T-helper 1 cell treated with Interleukin-12 subunit alpha and Interleukin-12 subunit beta and Interleukin-4 antibody, amounts not matched to agents 30 μg/mL and 1 μg/mL, for 36 hours (primary cell): ENCODE results near the gene DCDC2B.
A peak's percentile ranks its signal among the peaks of the same experiment; 100 is the strongest.

Experiments
- H3K27ac Mint-ChIP-seq: one replicate; pipeline ENCODE4 v1.8.0; 2021; ENCODE audit warnings: mild to moderate bottlenecking, mixed read lengths
- H3K27me3 Mint-ChIP-seq: one replicate; pipeline ENCODE4 v1.8.0; 2021; ENCODE audit warnings: low read depth, mixed read lengths
- H3K36me3 Mint-ChIP-seq: one replicate; pipeline ENCODE4 v1.8.0; 2021; ENCODE audit warnings: low read depth, mixed read lengths
- H3K4me1 Mint-ChIP-seq: one replicate; pipeline ENCODE4 v1.8.0; 2021; ENCODE audit warnings: low read depth, mixed read lengths
- H3K4me3 Mint-ChIP-seq: one replicate; pipeline ENCODE4 v1.8.0; 2021; ENCODE audit warnings: mild to moderate bottlenecking, moderate library complexity, mixed read lengths
- H3K9me3 Mint-ChIP-seq: one replicate; pipeline ENCODE4 v1.8.0; 2021; ENCODE audit warnings: mixed read lengths

DCDC2B gene

DNA sequence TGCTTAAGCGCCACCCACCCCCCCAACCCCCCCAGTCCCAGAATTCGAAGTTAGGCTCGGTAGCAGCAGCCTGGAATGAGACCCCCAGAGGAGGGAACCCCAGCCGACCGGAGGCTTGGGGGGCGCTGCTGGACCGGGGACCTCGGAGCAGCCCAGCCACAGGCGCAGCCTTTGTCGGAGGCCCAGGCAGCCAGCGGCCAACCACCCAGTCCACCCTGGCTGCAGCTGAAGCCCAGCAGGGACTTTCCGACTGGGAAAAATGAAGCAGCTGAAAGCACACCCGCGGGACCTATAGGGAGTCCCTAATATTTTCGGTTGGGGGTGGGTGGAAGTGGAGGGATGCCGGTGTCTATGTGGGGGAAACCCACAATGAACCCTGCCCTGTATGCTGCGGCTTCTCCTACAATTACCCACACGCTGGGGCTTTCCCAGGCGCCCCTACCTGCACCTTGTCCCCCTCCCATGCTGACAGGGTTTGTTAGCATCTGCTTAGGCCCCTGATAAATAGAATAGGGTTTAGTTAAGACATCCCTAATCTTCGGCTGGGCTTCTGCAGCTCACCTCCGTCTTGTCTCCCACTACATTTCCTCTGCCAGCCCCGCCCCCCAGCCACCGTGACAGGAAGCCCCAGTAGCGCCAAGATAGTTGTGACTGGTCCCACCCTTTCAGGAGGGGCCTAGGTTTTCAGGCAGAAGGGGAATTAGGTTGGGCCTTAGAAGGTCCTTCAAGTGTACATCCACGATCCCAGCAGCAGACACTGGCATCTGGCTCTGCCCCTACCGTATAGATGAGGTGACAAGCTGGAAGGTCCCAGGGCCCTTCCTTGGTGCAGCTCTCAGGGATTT is 7.7 kb upstream of the DCDC2B start:
- peak overlapping the region; percentile 78 for H3K27ac Mint-ChIP-seq
- no peaks in the 10 kb centered on the region for H3K9me3 Mint-ChIP-seq
- peak overlapping the region; percentile 83 for H3K4me3 Mint-ChIP-seq
- H3K27me3 Mint-ChIP-seq: no peaks in the 10 kb centered on the region
- H3K4me1 Mint-ChIP-seq: peaks cover 45% of the 10 kb centered on the region
- H3K36me3 Mint-ChIP-seq: peaks cover 20% of the 10 kb centered on the region

DNA sequence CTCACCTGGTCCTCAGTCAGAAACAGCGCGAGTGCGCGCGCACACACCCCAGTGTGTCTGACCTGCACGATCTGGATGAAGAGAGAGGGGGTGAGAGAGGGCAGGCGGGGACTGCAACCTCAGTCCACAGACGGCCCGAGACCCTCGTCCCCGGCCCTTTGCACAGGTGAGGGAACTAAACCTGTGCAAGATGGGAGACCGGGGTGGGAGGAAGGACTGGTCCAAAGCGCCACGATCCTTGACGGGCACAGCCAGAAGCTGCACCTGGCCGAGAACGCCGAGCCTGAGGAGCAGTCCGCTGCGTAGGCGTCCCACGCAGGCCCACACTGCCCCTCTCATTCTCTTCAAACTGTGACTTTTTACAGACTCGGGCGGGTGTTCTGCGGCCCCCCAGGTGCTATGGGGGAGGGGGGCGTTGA is 3.9 kb upstream of the DCDC2B start:
- peak overlapping the region; percentile 31 for H3K27ac Mint-ChIP-seq
- H3K4me1 Mint-ChIP-seq: peaks cover 31% of the 10 kb centered on the region
- H3K9me3 Mint-ChIP-seq: no peaks in the 10 kb centered on the region

DNA sequence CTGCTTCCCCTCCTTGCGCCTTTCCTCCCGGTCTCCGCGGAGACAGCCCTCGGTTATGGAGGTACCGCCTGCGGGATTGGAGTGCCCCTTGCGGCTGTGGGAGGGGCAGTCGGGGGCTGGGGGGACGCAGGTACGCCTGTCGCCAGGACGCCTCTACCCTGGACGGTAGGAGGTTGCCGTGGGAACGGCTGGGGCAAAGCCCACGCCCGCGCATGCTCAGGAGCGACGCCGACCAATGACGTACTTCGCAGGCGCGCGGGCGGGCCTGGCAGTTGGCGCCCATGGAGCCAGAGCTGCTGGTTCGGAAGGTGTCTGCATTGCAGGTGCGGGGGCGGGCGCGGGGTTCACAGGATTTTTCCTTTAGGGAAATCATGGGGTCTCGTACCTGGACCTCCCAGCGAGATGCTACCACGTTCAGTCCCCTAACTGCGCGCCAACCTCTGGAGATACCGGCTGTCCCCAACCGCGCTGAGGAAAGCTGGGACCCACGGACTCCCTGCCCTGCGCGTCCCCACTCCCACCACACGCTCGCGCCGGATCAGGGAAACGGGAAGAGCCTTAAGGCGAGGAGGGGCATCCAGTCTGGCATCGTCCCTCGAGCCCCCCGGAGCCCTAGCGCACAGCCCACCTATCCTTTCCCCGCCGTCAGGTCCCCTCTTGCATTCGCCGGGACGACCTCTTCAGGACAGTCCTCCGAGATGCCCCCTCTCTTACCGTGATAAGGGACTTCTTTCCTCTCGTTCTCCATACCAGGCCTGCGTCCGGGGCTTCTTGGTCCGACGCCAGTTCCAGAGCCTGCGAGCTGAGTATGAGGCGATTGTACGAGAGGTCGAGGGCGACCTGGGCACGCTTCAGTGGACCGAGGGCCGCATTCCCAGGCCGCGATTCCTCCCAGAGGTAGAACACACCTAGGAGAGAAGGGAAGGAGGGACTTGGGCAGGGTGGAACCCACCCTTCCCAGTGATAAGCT is 3.2 kb upstream of the DCDC2B start, which contains the start of gene IQCC:
Gene IQCC (plus strand): TSS at position 271 of the 970 bp plus-strand sequence. CDS start 11 bp downstream, at position 282.
- Mint-ChIP-seq H3K27ac (peak within 1 kb of the TSS; percentile 80), H3K4me1 (peaks cover 26% of the 10 kb centered on the region), H3K27me3 (no peaks in the 10 kb centered on the region), H3K9me3 (no peaks in the 10 kb centered on the region), H3K36me3 (peaks cover 2% of the 10 kb centered on the region), H3K4me3 (peak within 1 kb of the TSS; percentile 83)

More for the DNA sequence above, 3.9 kb upstream of the DCDC2B start:
- Mint-ChIP-seq H3K27me3 (no peaks in the 10 kb centered on the region), H3K36me3 (peaks cover 2% of the 10 kb centered on the region), H3K4me3 (peak overlapping the region; percentile 83)

DNA sequence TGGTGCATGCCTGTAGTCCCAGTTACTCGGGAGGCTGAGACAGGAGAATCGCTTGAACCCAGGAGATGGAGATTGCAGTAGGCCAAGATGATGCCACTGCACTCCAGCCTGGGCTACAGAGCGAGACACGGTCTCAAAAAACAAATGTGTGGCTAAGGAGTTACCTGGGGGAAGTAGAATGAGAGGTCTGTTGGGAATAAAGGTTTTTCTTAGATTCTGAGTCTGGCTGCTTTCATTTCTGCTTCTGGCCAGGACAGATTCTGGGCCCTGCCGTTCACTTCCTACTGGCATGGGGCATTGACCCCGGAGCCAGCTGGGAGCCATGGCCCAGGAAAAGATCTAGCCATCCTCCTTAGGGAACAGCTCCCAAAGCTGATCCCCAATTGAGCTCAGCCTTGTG is 420 bp upstream of the DCDC2B start:
- Mint-ChIP-seq H3K27ac (no peak overlapping the region), H3K4me1 (peaks cover 11% of the 10 kb centered on the region), H3K36me3 (peaks cover 2% of the 10 kb centered on the region), H3K9me3 (no peaks in the 10 kb centered on the region), H3K4me3 (no peak overlapping the region), H3K27me3 (no peaks in the 10 kb centered on the region)

DNA sequence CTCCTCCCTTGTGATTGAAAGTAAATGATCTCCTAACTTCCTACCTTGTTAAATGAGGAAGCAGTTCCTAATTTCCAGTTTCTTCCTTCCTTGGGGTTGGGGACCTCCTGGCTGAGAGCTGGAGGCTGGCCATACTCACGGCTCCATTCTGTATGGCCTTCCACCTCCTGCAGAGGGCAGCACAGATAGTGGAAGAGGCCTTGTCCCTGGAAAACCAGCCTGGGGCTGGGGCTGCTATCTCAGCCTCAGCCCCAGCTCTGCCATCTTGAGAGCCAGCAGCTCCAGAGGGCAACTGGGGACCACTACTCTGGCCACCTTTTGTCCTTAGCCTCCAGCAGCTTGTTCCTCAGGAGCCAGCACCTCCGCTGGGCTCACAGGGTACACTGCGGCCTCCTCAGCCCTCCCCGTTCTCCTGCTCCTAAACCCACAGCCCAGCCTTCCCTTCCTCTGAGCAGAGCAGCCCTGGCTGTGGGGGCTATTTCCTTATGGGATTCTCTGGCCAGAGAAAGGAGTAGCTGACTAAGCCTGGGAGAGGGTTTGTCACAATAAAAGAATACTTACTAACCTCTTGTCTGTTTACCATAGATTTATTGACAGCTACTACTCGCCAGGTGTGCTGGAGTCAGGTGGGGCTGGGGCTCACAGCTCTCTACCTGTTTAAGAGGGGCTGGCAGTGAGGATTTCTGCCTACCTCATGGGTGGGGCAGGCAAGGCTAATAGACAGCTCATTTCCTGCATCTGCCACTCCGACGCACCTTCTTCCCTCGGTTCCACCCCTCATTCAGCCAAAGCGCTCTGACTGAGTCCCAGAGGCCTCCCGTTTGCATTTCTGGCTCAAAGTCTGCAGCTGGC is 7.0 kb downstream of the DCDC2B start:
- Mint-ChIP-seq H3K9me3 (no peaks in the 10 kb centered on the region), H3K4me1 (peaks cover 13% of the 10 kb centered on the region), H3K27ac (peak overlapping the region; percentile 67), H3K27me3 (no peaks in the 10 kb centered on the region), H3K4me3 (no peak overlapping the region), H3K36me3 (peaks cover 6% of the 10 kb centered on the region)

DNA sequence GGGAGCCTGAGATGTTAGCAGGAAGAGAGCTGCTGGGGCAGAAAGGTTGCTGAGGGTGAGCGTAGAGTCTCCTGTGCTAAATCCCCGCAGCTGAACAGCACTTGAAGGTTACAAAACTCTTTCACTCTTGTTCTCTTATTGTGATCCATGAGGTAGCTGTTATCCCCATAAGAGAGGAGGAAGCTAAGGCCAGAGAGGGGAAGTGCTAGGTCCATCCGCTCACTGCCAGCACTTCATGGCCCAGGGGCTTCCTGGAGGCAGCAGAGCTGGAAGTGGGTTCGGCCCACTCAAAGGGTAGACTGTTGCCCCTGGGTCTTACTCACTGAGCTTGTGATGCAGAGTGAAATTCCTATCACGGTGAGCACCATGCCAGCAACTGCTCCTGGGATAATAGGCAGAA is 7.7 kb downstream of the DCDC2B start:
- Mint-ChIP-seq H3K4me1 (peaks cover 20% of the 10 kb centered on the region), H3K27ac (peak overlapping the region; percentile 67), H3K4me3 (no peak overlapping the region), H3K36me3 (peaks cover 6% of the 10 kb centered on the region), H3K9me3 (no peaks in the 10 kb centered on the region), H3K27me3 (no peaks in the 10 kb centered on the region)

DNA sequence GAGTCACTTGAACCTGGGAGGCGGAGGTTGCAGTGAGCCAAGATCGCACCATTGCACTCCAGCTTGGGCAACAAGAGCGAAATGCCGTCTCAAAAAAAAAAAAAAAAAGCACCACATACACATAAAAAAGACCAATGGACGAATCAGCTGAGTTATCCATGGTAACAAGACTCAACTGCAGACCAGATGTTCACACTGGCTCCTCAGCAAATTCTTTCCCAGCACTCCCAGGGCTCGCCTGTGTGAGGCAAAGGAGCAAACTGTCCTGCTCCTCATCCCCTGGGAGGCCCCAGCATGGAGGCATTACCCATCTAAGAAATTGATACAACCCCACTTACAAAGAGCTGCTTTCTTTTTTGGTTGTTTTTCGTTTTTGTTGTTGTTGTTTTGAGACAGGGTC is 10.1 kb downstream of the DCDC2B start:
- H3K4me3 Mint-ChIP-seq: no peak overlapping the region
- H3K27me3 Mint-ChIP-seq: no peaks in the 10 kb centered on the region
- peaks cover 26% of the 10 kb centered on the region for H3K4me1 Mint-ChIP-seq
- no peak overlapping the region for H3K27ac Mint-ChIP-seq
- H3K36me3 Mint-ChIP-seq: peaks cover 9% of the 10 kb centered on the region
- H3K9me3 Mint-ChIP-seq: no peaks in the 10 kb centered on the region

DNA sequence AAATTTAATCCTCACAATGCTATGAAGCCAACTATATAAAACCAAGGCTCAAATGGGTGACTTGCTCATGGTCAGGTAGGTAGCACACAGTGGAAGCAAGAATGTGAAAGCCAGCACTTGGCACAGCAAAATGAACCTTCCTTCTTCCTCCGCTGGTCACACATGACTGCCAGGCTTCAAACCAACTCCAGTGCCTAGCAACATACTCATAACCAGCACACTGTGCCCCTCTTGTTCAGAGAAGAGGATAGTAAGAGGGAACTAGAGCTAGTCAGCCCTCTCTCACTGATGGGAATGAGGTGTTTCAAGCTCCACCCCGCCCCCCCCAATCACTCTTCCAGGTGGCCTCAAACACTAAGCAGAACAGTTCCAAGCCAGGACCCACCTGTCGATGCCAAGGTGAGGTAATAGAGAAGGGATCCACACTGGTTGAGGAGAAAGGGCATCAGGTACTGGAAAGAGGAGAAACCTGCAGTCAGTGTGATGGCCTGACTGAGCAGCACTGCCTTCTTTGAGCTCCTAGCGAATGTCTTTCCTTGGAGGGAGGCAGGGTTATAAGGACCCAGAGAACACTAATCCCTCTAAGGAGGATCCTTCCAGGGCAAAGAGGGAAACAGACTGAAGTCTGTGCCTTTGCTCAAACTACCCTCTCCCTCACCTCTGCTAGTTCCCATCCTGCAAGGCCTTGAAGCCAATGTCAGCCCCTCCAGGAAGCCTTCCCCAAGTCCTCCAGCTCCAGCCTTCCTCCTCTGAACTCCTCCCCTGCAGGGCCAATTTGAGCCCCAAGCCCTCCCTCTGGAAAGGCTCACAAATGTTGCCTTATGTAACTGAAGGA is 12.1 kb downstream of the DCDC2B start:
- H3K27ac Mint-ChIP-seq: peak overlapping the region; percentile 95
- H3K4me1 Mint-ChIP-seq: peaks cover 26% of the 10 kb centered on the region
- H3K27me3 Mint-ChIP-seq: no peaks in the 10 kb centered on the region
- no peaks in the 10 kb centered on the region for H3K9me3 Mint-ChIP-seq
- peak overlapping the region; percentile 95 for H3K4me3 Mint-ChIP-seq
- H3K36me3 Mint-ChIP-seq: peaks cover 16% of the 10 kb centered on the region

DNA sequence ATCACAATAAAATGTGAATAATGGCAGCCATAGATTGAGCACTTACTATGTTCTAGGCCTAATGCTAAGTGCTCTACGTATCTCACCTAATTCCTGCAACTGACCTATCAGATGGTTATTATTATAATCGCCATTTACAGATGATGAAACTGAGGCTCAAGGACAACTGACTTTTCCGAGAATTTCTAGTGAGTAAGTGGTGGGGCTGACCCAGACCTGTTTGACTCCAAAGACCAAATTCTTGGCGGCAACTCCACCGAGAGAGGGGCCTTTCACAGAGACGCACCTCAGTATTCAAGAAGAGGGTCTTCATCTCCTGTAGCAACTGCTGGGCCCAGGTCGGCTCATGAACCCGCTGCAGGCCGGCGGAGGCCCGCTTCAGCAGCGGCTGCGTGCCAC is 12.7 kb downstream of the DCDC2B start:
- no peaks in the 10 kb centered on the region for H3K27me3 Mint-ChIP-seq
- H3K4me3 Mint-ChIP-seq: peak overlapping the region; percentile 95
- H3K9me3 Mint-ChIP-seq: no peaks in the 10 kb centered on the region
- H3K36me3 Mint-ChIP-seq: peaks cover 18% of the 10 kb centered on the region
- peak overlapping the region; percentile 95 for H3K27ac Mint-ChIP-seq
- H3K4me1 Mint-ChIP-seq: peaks cover 24% of the 10 kb centered on the region

DNA sequence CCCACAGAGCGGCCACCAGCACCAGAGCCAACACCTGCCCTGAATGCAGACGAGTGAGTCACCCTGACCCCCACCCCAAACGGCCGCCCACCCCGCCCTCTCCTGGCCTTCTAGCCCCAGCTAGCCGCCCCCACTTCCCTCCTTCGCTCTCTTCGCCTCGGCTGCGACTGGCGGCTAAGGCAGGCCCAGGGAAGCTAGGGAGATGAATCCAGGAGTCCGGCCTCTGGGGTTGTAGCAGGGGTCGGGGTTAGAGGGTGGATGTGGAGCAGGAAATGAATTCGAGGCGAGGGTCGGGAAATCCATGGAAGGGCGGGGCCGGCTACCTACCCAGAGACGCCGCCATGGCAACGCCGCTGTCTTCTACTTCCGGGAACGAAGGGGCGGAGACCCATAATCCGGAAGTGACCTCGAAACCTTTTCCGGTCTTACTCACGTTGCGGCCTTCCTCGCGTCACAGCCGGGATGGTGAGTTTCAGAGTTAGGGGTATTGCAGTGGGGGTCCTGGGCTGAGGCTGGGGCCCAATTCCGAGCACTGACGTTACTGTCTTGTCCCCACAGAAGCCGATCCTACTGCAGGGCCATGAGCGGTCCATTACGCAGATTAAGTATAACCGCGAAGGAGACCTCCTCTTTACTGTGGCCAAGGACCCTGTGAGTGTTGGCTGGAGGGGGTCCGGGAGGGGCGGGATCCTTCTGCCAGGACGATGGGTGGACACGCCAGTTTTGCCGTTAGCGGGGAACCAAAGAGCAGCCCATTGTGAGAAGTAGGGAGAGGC is 13.3 kb downstream of the DCDC2B start, which contains the start of the genes EIF3I and TMEM234:
Gene EIF3I (plus strand): TSS at position 428 of the 776 bp plus-strand sequence. CDS start 35 bp downstream, at position 463.
Gene TMEM234 (minus strand): TSS at position 374 of the 776 bp plus-strand sequence. CDS start 31 bp downstream, at position 343.
- Mint-ChIP-seq H3K36me3 (peaks cover 18% of the 10 kb centered on the region), H3K4me3 (peak within 1 kb of the TSS; percentile 95), H3K27ac (peak within 1 kb of the TSS; percentile 95), H3K27me3 (no peaks in the 10 kb centered on the region), H3K4me1 (peaks cover 24% of the 10 kb centered on the region), H3K9me3 (no peaks in the 10 kb centered on the region)

DNA sequence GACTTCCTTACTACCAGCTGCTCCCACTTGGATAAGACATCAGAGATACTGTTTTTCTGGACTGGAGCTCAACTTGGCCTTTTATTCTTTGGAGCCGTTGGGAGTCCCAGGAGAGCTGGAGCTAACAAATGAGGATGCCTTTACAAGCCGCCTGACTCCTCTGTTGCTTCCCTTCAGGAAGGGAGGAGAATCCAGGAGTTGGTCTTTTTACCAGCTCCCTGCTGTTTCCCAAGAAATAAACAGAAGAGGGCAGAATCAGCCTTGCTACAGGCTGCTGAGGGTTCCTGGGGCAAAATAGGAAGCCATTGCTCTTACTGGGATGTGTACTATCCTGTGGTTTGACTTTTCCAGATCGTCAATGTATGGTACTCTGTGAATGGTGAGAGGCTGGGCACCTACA is 14.8 kb downstream of the DCDC2B start:
- H3K4me3 Mint-ChIP-seq: peak overlapping the region; percentile 95
- peaks cover 33% of the 10 kb centered on the region for H3K36me3 Mint-ChIP-seq
- no peaks in the 10 kb centered on the region for H3K9me3 Mint-ChIP-seq
- H3K27ac Mint-ChIP-seq: peak overlapping the region; percentile 85
- H3K4me1 Mint-ChIP-seq: peaks cover 24% of the 10 kb centered on the region
- H3K27me3 Mint-ChIP-seq: no peaks in the 10 kb centered on the region

DNA sequence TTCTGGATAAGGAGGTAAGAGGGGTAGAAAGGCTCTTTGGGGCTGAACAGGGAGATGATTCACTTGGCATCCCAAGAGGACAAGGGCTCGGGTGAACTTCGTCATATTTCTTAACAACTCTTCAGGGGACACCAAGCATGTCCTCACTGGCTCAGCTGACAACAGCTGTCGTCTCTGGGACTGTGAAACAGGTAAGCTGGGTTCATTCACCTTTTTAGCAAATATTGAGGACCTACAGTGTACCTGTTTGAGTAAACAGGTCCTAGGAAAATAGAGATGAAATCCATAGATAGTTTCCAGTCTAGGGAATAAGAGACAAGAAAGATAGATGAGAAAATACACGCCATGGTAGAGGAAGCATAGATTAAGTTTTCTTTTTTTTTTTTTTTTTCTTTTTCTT is 15.4 kb downstream of the DCDC2B start:
- Mint-ChIP-seq H3K4me3 (peak overlapping the region; percentile 95), H3K36me3 (peaks cover 35% of the 10 kb centered on the region), H3K4me1 (peaks cover 24% of the 10 kb centered on the region), H3K27me3 (no peaks in the 10 kb centered on the region), H3K9me3 (no peaks in the 10 kb centered on the region), H3K27ac (peak overlapping the region; percentile 10)
